ENCODE results near the gene IFNK.

GRCh38 chr9:27524236-27524635 is at the start of gene IFNK:
- no peak for TF ChIP-seq CTCF (conservative IDR thresholded peaks at IDR 0.05)
- TF ChIP-seq EZH2 (IDR thresholded peaks at IDR 0.05; ENCODE audit: low read depth), result no peak

All from PC-9 (cell line).